ENCODE data around the gene ITPA. TPM values are rescaled to one million over a fixed set of nuclear protein-coding genes. Genes with fewer than 3 reads are reported as not detected.

The ITPA gene
- total and polyA plus RNA-seq, 2 donors (not counting 3 experiments of a cell fraction or from before 2014, with no cell fraction given), result 43.2 to 65.0 TPM

DNA sequence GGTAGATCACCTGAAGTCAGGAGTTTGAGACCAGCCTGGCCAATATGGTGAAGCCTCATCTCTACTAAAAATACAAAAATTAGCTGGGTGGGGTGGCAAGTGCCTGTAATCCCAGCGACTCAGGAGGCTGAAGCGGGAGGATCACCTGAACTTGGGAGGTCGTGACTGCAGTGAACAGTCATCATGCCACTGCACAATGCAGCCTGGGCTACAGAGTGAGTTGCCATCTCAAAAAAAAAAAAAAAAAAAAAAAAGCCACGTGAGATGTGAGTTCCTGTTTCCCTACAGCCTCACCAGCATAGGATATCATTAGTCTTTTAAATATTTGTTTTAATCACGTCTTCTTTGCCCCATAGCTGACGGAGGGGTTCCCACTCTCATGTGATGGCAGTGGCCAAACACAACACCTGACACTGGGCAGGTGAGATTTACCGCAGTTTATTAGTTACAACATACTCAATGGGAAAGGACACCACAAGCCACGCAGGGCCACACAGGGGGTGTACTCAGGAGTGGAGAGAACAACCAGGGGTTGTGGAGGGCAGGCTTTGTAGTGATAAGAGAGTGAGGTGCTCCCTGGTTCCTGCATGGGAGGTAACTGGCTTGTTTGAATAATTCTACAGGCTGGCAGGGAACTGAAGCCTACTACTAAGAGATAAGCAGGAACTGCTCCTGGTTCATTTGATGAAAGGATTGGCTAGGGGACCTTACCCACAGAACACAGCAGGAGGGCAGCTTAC lies 31.4 kb upstream of the ITPA start:
- H3K27me3 ChIP-seq (ENCODE audit: control insufficient read depth in 2 of 2, insufficient read depth in 2 of 2, low read length in 2 of 2), result no peaks in the 10 kb centered on the region
- H3K9me3 ChIP-seq (replicated peaks; ENCODE audit: control insufficient read depth, insufficient read depth, low read length), result no peaks in the 10 kb centered on the region
- H2AFZ ChIP-seq (ENCODE audit: low read depth, low read length), result no peak overlapping the region
- intact Hi-C loops (cut with micrococcal nuclease), result no loop called here
- ChIA-PET CTCF (interaction anchor here (0.7 kb wide), 1 partner anchor 624 kb away, joined by 5 read pairs; no protein-coding TSS in a partner anchor), POLR2A (no interaction called here)
- no peaks in the 10 kb centered on the region for H3K79me2 ChIP-seq (ENCODE audit: control insufficient read depth, insufficient read depth, low read length)
- TF ChIP-seq, protein P1, sequence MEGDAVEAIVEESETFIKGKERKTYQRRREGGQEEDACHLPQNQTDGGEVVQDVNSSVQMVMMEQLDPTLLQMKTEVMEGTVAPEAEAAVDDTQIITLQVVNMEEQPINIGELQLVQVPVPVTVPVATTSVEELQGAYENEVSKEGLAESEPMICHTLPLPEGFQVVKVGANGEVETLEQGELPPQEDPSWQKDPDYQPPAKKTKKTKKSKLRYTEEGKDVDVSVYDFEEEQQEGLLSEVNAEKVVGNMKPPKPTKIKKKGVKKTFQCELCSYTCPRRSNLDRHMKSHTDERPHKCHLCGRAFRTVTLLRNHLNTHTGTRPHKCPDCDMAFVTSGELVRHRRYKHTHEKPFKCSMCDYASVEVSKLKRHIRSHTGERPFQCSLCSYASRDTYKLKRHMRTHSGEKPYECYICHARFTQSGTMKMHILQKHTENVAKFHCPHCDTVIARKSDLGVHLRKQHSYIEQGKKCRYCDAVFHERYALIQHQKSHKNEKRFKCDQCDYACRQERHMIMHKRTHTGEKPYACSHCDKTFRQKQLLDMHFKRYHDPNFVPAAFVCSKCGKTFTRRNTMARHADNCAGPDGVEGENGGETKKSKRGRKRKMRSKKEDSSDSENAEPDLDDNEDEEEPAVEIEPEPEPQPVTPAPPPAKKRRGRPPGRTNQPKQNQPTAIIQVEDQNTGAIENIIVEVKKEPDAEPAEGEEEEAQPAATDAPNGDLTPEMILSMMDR (IDR thresholded peaks at IDR 0.05; ENCODE audit: extremely low read depth in 1 of 2, insufficient read depth in 1 of 2, low read depth in 1 of 2, low read length in 2 of 2), result no peak
- TF ChIP-seq MYC (IDR thresholded peaks at IDR 0.05; ENCODE audit: low read depth, low read length), result no peak
- no peak for TF ChIP-seq POLR2AphosphoS5 (IDR thresholded peaks at IDR 0.05; ENCODE audit: insufficient read depth, low read depth, low read length)
- TF ChIP-seq, protein P2, sequence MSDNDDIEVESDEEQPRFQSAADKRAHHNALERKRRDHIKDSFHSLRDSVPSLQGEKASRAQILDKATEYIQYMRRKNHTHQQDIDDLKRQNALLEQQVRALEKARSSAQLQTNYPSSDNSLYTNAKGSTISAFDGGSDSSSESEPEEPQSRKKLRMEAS (IDR thresholded peaks at IDR 0.05; ENCODE audit: insufficient read depth, insufficient read length), result no peak
- no peak for TF ChIP-seq FOS (IDR thresholded peaks at IDR 0.05; ENCODE audit: borderline replicate concordance, insufficient read depth, low read length)
- dilution Hi-C loops (cut with MboI; ENCODE audit: extremely low pct_ligation_motif_present, low sequenced_read_pairs), result no loop called here
- no peaks in the 10 kb centered on the region for H3K9me1 ChIP-seq (replicated peaks; ENCODE audit: control insufficient read depth, extremely low read depth, insufficient read depth, low read length)
- no peak overlapping the region for H3K4me3 ChIP-seq (replicated peaks in 1 of 3; ENCODE audit: insufficient read depth in 1 of 3, low read depth in 1 of 3, low read length in 3 of 3)
- no peaks in the 10 kb centered on the region for H3K36me3 ChIP-seq (ENCODE audit: control insufficient read depth in 2 of 2, extremely low read depth in 1 of 2, insufficient read depth in 2 of 2, low read length in 2 of 2)
- no peaks in the 10 kb centered on the region for H4K20me1 ChIP-seq (replicated peaks; ENCODE audit: control insufficient read depth, extremely low read depth, insufficient read depth, low read length)
- no peak for DNase-seq (ENCODE audit: low read depth, low spot score)
- peaks cover 9% of the 10 kb centered on the region for H3K4me1 ChIP-seq (ENCODE audit: control insufficient read depth, extremely low read depth, insufficient read depth, low read length)
- H3K27ac ChIP-seq (ENCODE audit: insufficient read depth, low read depth, low read length), result no peak overlapping the region
- H3K9ac ChIP-seq (replicated peaks; ENCODE audit: extremely low read depth, insufficient read depth, low read length), result no peak overlapping the region
- no peak overlapping the region for H3K4me2 ChIP-seq (ENCODE audit: insufficient read depth, low read length)
- BruUV-seq (replicated peaks), result no TSS peak
- no peak for FAIRE-seq
